AG04450 (cell line): ENCODE results near the gene MILR1. TPM values are rescaled to one million over a fixed set of nuclear protein-coding genes. Genes with fewer than 3 reads are reported as not detected.
"Not testable (repeated sequence)": the region's sequence is repeated elsewhere in the genome, so short reads cannot be mapped to it uniquely, and the experiment has no call there.

Source experiments
- CTCF ChIA-PET: fragments of 300-600, 350-600 bp; formaldehyde crosslinking; extraction: SDS; loops from one replicate; lab custom pipeline; 2022; ENCODE audit warnings: antibody characterized with exemption, inconsistent platforms; lab: Charles Lee
- POLR2A ChIA-PET: fragments of 350-600 bp; formaldehyde crosslinking; extraction: SDS; loops from one replicate; lab custom pipeline; 2021; ENCODE audit warnings: antibody characterized with exemption, inconsistent platforms; lab: Yijun Ruan, JAX
- DNase-seq: peaks from one replicate; pipeline ENCODE4 v3.0.0-alpha.2; 2011; ENCODE audit warnings: low read depth, low spot score
- H3K27ac ChIP-seq: one replicate; pipeline ENCODE4 v1.5.1; 2012; ENCODE audit warnings: low read depth, low read length, control low read depth
- H3K27me3 ChIP-seq: one replicate; pipeline ENCODE4 v1.6.0; 2012; ENCODE audit warnings: low read length; ENCODE audit not compliant: control insufficient read depth, insufficient read depth
- H3K4me3 ChIP-seq: 2 replicates; pipeline ENCODE4 v1.5.1; 2011; ENCODE audit warnings: mild to moderate bottlenecking, low read depth, low read length, control low read depth
- H3K9me3 ChIP-seq: 2 replicates; pipeline ENCODE4 v1.5.1; 2012; ENCODE audit warnings: low read length; ENCODE audit not compliant: control insufficient read depth, insufficient read depth
- polyA plus RNA-seq: library from polyadenylated mRNA; depleted of rRNA; stranded (reverse); fragments of >200 nt; gene quantifications from 2 replicates; pipeline ENCODE4 v1.2.3, GENCODE V29; 2011
- TF ChIP-seq, protein P1 (sequence below): IDR thresholded peaks from 2 replicates; pipeline ENCODE4 v1.5.1; 2011; ENCODE audit warnings: low read depth, low read length, control low read depth, inconsistent platforms

The MILR1 gene
- polyA plus RNA-seq, 1 experiment, result 5.4 TPM

DNA sequence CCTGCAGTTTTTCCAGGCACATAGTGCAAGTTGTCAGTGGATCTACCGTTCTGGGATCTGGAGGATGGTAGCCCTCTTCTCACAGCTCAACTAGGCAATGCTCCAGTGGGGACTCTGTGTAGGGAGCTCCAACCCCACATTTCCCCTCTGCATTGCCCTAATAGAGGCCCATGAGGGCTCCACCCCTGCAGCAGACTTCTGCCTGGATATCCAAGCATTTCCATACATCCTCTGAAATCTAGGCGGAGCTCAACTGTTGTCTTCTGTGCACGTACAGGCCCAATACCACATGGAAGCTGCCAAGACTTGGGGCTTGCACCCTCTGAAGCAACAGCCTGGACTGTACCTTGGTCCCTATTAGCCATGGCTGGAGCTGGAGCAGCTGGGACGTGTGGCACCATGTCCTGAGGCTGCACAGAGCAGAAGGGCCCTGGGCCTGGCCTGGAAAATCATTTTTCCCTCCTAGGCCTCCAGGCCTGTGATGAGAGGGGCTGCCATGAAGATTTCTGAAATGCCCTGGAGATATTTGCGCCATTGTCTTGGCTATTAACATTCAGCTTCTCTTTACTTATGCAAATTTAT is 10.9 kb upstream of the MILR1 start:
- Histone ChIP-seq H3K27me3 (no peaks in the 10 kb centered on the region), H3K4me3 (no peak overlapping the region), H3K27ac (no peak overlapping the region), H3K9me3 (peaks cover 26% of the 10 kb centered on the region)
- TF ChIP-seq, protein P1, sequence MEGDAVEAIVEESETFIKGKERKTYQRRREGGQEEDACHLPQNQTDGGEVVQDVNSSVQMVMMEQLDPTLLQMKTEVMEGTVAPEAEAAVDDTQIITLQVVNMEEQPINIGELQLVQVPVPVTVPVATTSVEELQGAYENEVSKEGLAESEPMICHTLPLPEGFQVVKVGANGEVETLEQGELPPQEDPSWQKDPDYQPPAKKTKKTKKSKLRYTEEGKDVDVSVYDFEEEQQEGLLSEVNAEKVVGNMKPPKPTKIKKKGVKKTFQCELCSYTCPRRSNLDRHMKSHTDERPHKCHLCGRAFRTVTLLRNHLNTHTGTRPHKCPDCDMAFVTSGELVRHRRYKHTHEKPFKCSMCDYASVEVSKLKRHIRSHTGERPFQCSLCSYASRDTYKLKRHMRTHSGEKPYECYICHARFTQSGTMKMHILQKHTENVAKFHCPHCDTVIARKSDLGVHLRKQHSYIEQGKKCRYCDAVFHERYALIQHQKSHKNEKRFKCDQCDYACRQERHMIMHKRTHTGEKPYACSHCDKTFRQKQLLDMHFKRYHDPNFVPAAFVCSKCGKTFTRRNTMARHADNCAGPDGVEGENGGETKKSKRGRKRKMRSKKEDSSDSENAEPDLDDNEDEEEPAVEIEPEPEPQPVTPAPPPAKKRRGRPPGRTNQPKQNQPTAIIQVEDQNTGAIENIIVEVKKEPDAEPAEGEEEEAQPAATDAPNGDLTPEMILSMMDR, result no peak
- no peak for DNase-seq
- POLR2A ChIA-PET, result no interaction called here
- CTCF ChIA-PET, result interaction anchor here (1.3 kb wide), 1 partner anchor 18 kb away, joined by 5 read pairs; no protein-coding TSS in a partner anchor

DNA sequence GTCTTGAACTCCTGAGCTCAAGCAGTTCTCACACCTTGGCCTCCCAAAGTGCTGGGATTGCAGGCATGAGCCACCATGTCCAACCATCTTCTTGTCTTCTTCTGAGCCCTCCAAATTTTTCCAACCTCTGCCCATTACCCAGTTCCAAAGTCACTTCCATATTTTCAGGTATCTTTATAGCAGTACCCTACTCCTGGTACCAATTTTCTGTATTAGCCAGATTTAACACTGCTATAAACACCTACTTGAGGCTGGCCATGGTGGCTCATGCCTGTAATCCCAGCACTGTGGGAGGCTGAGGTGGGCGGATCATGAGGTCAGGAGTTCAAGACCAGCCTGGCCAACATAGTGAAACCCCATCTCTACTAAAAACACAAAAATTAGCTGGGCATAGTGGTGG is 9.4 kb upstream of the MILR1 start:
- POLR2A ChIA-PET, result interaction anchor here (0.6 kb wide), 1 partner anchor 59 kb away, joined by 4 read pairs; no protein-coding TSS in a partner anchor
- DNase-seq, CTCF ChIA-PET, H3K4me3 ChIP-seq, H3K27me3 ChIP-seq, H3K27ac ChIP-seq: not testable (repeated sequence)
- H3K9me3 ChIP-seq, result peaks cover 26% of the 10 kb centered on the region

GRCh38 chr17:64439956-64440355 is 9.0 kb upstream of the MILR1 start:
- Histone ChIP-seq H3K27me3 (no peaks in the 10 kb centered on the region), H3K4me3 (no peak overlapping the region), H3K27ac (no peak overlapping the region), H3K9me3 (peaks cover 26% of the 10 kb centered on the region)
- no peak for DNase-seq
- ChIA-PET CTCF (no interaction called here), POLR2A (interaction anchor here (0.6 kb wide), 1 partner anchor 58 kb away, joined by 4 read pairs; no protein-coding TSS in a partner anchor)
- TF ChIP-seq, protein P1, result no peak

DNA sequence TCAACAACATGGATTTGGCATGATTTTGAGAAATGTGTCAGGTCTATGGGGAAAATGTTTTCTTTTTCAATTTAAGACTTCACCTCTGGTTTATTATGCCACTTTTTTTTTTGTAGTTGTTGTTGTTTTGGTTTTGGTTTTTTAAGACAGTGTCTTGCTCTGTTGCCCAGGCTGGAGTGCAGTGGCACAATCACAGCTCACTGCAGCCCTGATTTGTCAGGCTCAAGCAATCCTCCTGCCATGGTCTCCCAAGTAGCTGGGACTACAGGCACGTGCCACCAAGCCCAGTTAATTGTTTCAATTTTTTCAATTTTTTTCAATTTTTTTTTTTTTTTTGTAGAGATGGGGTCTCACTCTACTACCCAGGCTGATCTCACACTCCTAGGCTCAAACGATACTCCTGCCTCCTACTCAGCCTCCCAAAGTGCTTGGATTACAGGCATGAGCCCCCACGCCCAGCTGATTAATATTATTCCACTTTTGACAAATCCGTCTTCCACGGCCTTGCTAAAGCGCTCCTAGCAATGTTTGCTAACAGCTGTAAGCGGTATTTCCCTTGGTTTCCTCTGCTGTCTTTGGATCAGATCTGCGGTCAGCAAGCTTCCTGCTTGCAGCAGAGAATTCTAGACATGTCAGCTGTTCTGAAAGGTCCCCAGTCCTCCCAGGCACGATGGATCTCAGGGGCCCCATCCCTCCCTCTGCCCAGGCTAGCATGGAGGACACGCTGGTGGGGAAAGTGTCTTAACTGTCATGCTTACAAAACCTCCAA is 7.0 kb upstream of the MILR1 start:
- Histone ChIP-seq H3K27me3 (no peaks in the 10 kb centered on the region), H3K27ac (no peak overlapping the region), H3K4me3 (no peak overlapping the region), H3K9me3 (peaks cover 23% of the 10 kb centered on the region)
- TF ChIP-seq, protein P1, result no peak
- ChIA-PET POLR2A (interaction anchor here (0.7 kb wide), 2 partner anchors 48 to 765 kb away, joined by 3 to 5 read pairs; no protein-coding TSS in a partner anchor), CTCF (interaction anchor here (0.9 kb wide), 1 partner anchor 51 kb away, joined by 3 read pairs; no protein-coding TSS in a partner anchor)
- no peak for DNase-seq

DNA sequence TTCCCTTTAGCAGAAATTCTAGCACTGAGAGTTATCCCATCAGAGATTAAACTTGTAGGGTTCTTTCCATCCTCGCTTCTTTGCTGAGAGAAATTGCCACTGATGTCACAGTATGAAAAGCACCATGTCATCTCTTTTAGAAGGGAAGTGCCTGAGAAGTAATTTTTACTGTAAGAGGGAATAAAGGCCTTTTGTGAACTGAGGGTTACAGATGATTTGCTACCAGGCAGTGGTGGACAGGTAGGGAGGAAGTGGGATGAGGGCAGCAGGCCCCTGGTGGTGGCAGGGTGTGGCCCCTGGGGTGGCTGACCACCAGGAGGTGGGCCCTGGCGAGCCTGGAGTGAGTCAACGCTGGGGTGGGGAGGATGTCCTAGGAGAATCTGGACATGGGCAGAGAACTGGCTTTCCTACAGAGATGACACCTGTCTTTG is 6.4 kb upstream of the MILR1 start:
- TF ChIP-seq, protein P1, result no peak
- Histone ChIP-seq H3K27ac (no peak overlapping the region), H3K27me3 (no peaks in the 10 kb centered on the region), H3K9me3 (peaks cover 18% of the 10 kb centered on the region), H3K4me3 (no peak overlapping the region)
- POLR2A ChIA-PET, result interaction anchor here (0.7 kb wide), 2 partner anchors 47 to 765 kb away, joined by 3 to 5 read pairs; no protein-coding TSS in a partner anchor
- no peak for DNase-seq
- CTCF ChIA-PET, result interaction anchor here (0.9 kb wide), 1 partner anchor 50 kb away, joined by 3 read pairs; no protein-coding TSS in a partner anchor
